NCI-H526 (cell line): ENCODE data around the gene WDR7.

Source experiments
- DNase-seq, 2 experiments: peaks; one replicate each; lab custom pipeline; 2025; lab: John Stamatoyannopoulos, UW

WDR7 gene

GRCh38 chr18:57080479-57080878 lies 429.3 kb downstream of the WDR7 start:
- DNase-seq: no peak

- no peak for DNase-seq
These were observed 430.7 kb downstream of the WDR7 start for GRCh38 chr18:57081899-57082298.

GRCh38 chr18:57083485-57083884 lies 432.3 kb downstream of the WDR7 start:
- no peak for DNase-seq

- no peak for DNase-seq
These were observed 433.4 kb downstream of the WDR7 start for GRCh38 chr18:57084331-57085271.

GRCh38 chr18:57085371-57085770 lies 434.2 kb downstream of the WDR7 start:
- DNase-seq: no peak

- no peak for DNase-seq
These were observed 435.0 kb downstream of the WDR7 start for GRCh38 chr18:57086163-57086562.
